ENCODE results near the gene CGGBP1.

CGGBP1 gene

DNA sequence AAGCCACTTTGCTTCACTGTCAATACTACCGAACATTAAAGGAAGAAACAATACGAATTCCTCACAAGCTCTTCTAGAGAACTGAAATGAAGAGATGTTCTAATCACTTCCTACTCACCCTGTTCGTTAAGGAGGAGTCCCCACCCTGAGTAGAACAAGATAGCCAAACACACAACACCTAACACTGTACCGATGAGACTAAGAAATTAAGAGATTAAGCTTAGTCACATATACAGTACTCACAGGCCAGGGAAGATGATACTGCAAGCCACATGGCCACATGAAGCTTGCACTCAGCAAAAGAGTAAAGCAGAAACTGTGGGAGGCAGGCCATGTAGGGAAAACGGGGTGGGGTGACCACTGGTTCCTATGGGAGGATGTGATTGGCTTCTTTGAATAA lies 48.0 kb downstream of the CGGBP1 start:
- TF ChIP-seq, protein P1, sequence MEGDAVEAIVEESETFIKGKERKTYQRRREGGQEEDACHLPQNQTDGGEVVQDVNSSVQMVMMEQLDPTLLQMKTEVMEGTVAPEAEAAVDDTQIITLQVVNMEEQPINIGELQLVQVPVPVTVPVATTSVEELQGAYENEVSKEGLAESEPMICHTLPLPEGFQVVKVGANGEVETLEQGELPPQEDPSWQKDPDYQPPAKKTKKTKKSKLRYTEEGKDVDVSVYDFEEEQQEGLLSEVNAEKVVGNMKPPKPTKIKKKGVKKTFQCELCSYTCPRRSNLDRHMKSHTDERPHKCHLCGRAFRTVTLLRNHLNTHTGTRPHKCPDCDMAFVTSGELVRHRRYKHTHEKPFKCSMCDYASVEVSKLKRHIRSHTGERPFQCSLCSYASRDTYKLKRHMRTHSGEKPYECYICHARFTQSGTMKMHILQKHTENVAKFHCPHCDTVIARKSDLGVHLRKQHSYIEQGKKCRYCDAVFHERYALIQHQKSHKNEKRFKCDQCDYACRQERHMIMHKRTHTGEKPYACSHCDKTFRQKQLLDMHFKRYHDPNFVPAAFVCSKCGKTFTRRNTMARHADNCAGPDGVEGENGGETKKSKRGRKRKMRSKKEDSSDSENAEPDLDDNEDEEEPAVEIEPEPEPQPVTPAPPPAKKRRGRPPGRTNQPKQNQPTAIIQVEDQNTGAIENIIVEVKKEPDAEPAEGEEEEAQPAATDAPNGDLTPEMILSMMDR (IDR thresholded peaks at IDR 0.05; ENCODE audit: low read depth, low read length, missing control alignments), result no peak
- no peak overlapping the region for H3K4me3 ChIP-seq (ENCODE audit: low read depth, low read length)
- no peak for DNase-seq (ENCODE audit: low read depth)

DNA sequence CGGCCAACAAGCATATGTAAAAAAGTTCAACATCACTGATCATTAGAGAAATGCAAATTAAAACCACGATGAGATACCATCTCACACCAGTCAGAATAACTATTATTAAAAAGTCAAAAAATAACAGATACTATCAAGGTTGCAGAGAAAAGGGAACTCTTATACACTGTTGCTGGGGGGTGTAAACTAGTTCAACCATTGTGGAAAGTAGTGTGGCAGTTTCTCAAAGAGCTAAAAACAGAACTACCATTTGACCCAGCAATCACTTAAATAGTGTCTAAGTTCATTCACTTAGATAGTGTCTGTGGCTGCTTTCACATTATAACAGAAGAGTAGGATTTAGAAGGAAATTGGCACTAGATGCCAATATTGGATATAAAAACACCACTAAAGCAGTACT lies 49.7 kb downstream of the CGGBP1 start:
- TF ChIP-seq, protein P1 (IDR thresholded peaks at IDR 0.05; ENCODE audit: low read depth, low read length, missing control alignments), result no peak
- H3K4me3 ChIP-seq (ENCODE audit: low read depth, low read length), result no peak overlapping the region
- DNase-seq (ENCODE audit: low read depth), result no peak

DNA sequence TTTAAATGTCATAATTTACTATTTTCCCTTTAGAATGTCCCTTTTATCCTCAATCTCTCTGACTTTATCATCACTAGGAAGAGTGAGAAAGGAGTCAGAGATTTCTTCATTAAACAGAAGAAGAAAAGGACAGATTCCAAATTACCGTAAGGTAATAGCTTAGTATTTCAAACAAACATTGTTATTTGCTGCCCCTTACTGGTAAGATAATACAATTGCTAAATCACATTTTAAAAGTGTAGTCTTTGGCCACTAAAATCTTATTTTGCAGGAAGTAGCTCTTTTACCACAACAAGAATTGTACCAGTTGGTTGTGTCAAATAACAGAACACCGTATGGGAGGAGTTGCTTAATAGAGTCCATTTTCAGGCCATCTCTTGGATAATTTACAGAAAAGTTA lies 53.7 kb downstream of the CGGBP1 start:
- no peak for DNase-seq (ENCODE audit: low read depth)
- TF ChIP-seq, protein P1 (IDR thresholded peaks at IDR 0.05; ENCODE audit: low read depth, low read length, missing control alignments), result no peak
- no peak overlapping the region for H3K4me3 ChIP-seq (ENCODE audit: low read depth, low read length)

DNA sequence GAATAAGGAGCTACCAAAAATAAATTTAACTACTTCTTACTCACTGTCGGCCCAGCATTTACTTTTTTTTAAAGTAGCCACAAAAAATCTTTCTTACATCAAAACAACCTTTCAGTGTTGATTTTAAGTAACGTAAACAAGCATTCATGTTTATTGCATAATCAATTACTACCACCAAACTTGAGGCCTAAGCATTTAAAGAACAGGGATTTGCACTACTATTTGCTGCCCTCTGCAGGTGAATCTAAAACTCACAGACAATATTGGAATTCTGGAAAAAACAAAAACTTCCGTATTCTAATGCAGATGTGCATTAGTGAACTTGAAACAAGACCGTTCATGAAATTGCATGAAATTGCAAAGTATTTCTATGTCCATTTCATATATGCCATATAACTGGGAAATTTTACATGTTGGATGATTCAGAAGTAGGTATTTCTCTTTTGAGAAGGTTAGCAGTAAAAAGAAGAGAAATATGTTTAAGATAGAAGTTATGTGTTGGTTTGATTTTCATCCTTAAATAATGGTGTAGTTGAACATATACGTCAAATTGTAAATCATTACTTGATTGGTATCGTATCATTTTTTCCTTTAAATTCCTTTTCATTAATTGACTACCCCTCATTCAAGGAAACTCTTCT lies 55.6 kb downstream of the CGGBP1 start:
- no peak overlapping the region for H3K4me3 ChIP-seq (ENCODE audit: low read depth, low read length)
- TF ChIP-seq, protein P1 (IDR thresholded peaks at IDR 0.05; ENCODE audit: low read depth, low read length, missing control alignments), result peak; percentile 65
- DNase-seq (ENCODE audit: low read depth), result no peak

DNA sequence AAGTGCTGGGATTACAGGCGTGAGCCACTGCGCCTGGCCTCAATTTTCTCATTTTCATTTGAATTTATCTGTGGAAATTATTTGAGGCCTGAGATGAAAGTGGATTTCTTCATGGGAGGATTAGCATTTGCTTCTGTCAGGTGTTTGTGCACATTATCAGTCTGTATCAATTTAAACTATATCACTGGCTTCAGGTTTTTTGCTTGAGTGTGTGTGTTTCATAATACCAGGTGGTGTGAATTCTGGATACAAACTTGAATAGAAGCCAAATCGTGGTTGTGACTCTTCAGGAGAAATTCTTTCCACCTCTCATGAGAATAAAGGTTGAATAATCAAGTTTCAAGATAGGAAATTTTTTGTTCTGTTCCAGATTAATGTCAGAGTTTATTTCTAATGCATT lies 56.4 kb downstream of the CGGBP1 start:
- DNase-seq (ENCODE audit: low read depth), result no peak
- H3K4me3 ChIP-seq (ENCODE audit: low read depth, low read length), result no peak overlapping the region
- TF ChIP-seq, protein P1 (IDR thresholded peaks at IDR 0.05; ENCODE audit: low read depth, low read length, missing control alignments), result no peak

Data from GM12864 (cell line).